Activated CD4-positive, alpha-beta T cell treated with anti-CD3 and anti-CD28 coated beads, Interleukin-2, amount 10 ng/mL, durations not matched to agents 24 days and 14 days (primary cell): Measurements from ENCODE around the gene S1PR5. TPM values are rescaled to one million over a fixed set of nuclear protein-coding genes. Genes with fewer than 3 reads are reported as not detected.

Experiments used
- DNase-seq: peaks from one replicate; pipeline ENCODE4 v3.0.0; 2022
- H3K27ac Mint-ChIP-seq: one replicate; pipeline ENCODE4 v1.8.0; 2022; ENCODE audit warnings: mild to moderate bottlenecking, mixed read lengths
- H3K27me3 Mint-ChIP-seq: one replicate; pipeline ENCODE4 v1.8.0; 2022; ENCODE audit warnings: mixed read lengths
- H3K36me3 Mint-ChIP-seq: one replicate; pipeline ENCODE4 v1.8.0; 2022; ENCODE audit warnings: low read depth, mild to moderate bottlenecking, mixed read lengths
- H3K4me1 Mint-ChIP-seq: one replicate; pipeline ENCODE4 v1.8.0; 2021; ENCODE audit warnings: mixed read lengths
- H3K4me3 Mint-ChIP-seq: one replicate; pipeline ENCODE4 v1.8.0; 2022; ENCODE audit warnings: mild to moderate bottlenecking, moderate library complexity, mixed read lengths
- H3K9me3 Mint-ChIP-seq: one replicate; pipeline ENCODE4 v1.8.0; 2021; ENCODE audit warnings: mixed read lengths
- intact Hi-C: fragments of 100-400 bp; cut with micrococcal nuclease; formaldehyde crosslinking; loops from one replicate; pipeline ENCODE4 v1.15.1; 2023
- total RNA-seq: library from RNA; stranded (reverse); gene quantifications from 2 replicates; pipeline ENCODE4 v1.2.3, GENCODE V29; 2022

The S1PR5 gene
- total RNA-seq: not detected in 2 replicates

- peak within 1 kb of the TSS; percentile 75 for H3K4me3 Mint-ChIP-seq
- intact Hi-C loops: no loop called here
- peak; percentile 77 for DNase-seq
- H3K9me3 Mint-ChIP-seq: no peaks in the 10 kb centered on the region
- no peak within 1 kb of the TSS for H3K27ac Mint-ChIP-seq
- H3K27me3 Mint-ChIP-seq: peaks cover 64% of the 10 kb centered on the region
- H3K4me1 Mint-ChIP-seq: peaks cover 25% of the 10 kb centered on the region
- peaks cover 2% of the 10 kb centered on the region for H3K36me3 Mint-ChIP-seq
These were observed at the start of gene S1PR5 for GRCh38 chr19:10517361-10517759. Gene S1PR5 (minus strand): TSS chr19:10517447. CDS start chr19:10515011, 2,436 bp downstream.

- Mint-ChIP-seq H3K36me3 (peaks cover 39% of the 10 kb centered on the region), H3K27me3 (peaks cover 3% of the 10 kb centered on the region), H3K9me3 (no peaks in the 10 kb centered on the region), H3K4me1 (peaks cover 43% of the 10 kb centered on the region), H3K4me3 (peak overlapping the region; percentile 99), H3K27ac (peak overlapping the region; percentile 96)
- peak; percentile 91 for DNase-seq
- intact Hi-C loops: loop anchor here (1.0 to 10.0 kb wide), 12 partner anchors 14 to 462 kb away; partner anchors contain the start of genes ANGPTL6, CARM1, CDC37 and ICAM1
These were observed 49.6 kb upstream of the S1PR5 start for GRCh38 chr19:10566658-10567410.

- intact Hi-C loops: loop anchor here (1.0 to 10.0 kb wide), 12 partner anchors 14 to 462 kb away; partner anchors contain the start of genes ANGPTL6, CARM1, CDC37 and ICAM1
- H3K4me1 Mint-ChIP-seq: peaks cover 47% of the 10 kb centered on the region
- no peaks in the 10 kb centered on the region for H3K9me3 Mint-ChIP-seq
- DNase-seq: no peak
- peak overlapping the region; percentile 96 for H3K27ac Mint-ChIP-seq
- peaks cover 3% of the 10 kb centered on the region for H3K27me3 Mint-ChIP-seq
- H3K36me3 Mint-ChIP-seq: peaks cover 43% of the 10 kb centered on the region
- peak overlapping the region; percentile 99 for H3K4me3 Mint-ChIP-seq
These were observed 49.1 kb upstream of the S1PR5 start for GRCh38 chr19:10566408-10566657.

GRCh38 chr19:10565567-10566407 lies 48.5 kb upstream of the S1PR5 start, which contains the start of gene KRI1:
Gene KRI1 (minus strand): TSS chr19:10566010. CDS start chr19:10565999, 11 bp downstream.
- Mint-ChIP-seq H3K4me3 (peak within 1 kb of the TSS; percentile 99), H3K36me3 (peaks cover 48% of the 10 kb centered on the region), H3K4me1 (peaks cover 47% of the 10 kb centered on the region), H3K27ac (peak within 1 kb of the TSS; percentile 96), H3K9me3 (no peaks in the 10 kb centered on the region), H3K27me3 (peaks cover 3% of the 10 kb centered on the region)
- peak; percentile 100 for DNase-seq
- intact Hi-C loops: loop anchor here (1.0 to 10.0 kb wide), 12 partner anchors 13 to 461 kb away; partner anchors contain the start of genes ANGPTL6, CARM1, CDC37 and ICAM1

GRCh38 chr19:10565028-10565566 lies 47.9 kb upstream of the S1PR5 start:
- peak; percentile 85 for DNase-seq
- H3K4me3 Mint-ChIP-seq: peak overlapping the region; percentile 99
- H3K4me1 Mint-ChIP-seq: peaks cover 45% of the 10 kb centered on the region
- intact Hi-C loops: loop anchor here (5.0 to 10.0 kb wide), 8 partner anchors 58 to 460 kb away; partner anchors contain the start of genes ANGPTL6, CARM1, CDC37 and ICAM1
- peaks cover 3% of the 10 kb centered on the region for H3K27me3 Mint-ChIP-seq
- H3K27ac Mint-ChIP-seq: peak overlapping the region; percentile 96
- H3K9me3 Mint-ChIP-seq: no peaks in the 10 kb centered on the region
- peaks cover 53% of the 10 kb centered on the region for H3K36me3 Mint-ChIP-seq

GRCh38 chr19:10562609-10563008 lies 45.4 kb upstream of the S1PR5 start:
- DNase-seq: no peak
- no peak overlapping the region for H3K4me3 Mint-ChIP-seq

GRCh38 chr19:10560154-10560553 lies 42.9 kb upstream of the S1PR5 start:
- peaks cover 26% of the 10 kb centered on the region for H3K4me1 Mint-ChIP-seq
- intact Hi-C loops: loop anchor here (10.0 kb wide), 2 partner anchors 315 to 455 kb away; partner anchors contain the start of genes ANGPTL6, CARM1 and PPAN
- H3K27ac Mint-ChIP-seq: no peak overlapping the region
- no peaks in the 10 kb centered on the region for H3K9me3 Mint-ChIP-seq
- DNase-seq: no peak
- no peak overlapping the region for H3K4me3 Mint-ChIP-seq
- peaks cover 55% of the 10 kb centered on the region for H3K36me3 Mint-ChIP-seq
- H3K27me3 Mint-ChIP-seq: no peaks in the 10 kb centered on the region

More at GRCh38 chr19:10562609-10563008, 45.4 kb upstream of the S1PR5 start:
- intact Hi-C loops: loop anchor here (10.0 kb wide), 2 partner anchors 312 to 458 kb away; partner anchors contain the start of genes ANGPTL6, CARM1 and PPAN
- H3K4me1 Mint-ChIP-seq: peaks cover 33% of the 10 kb centered on the region
- no peak overlapping the region for H3K27ac Mint-ChIP-seq
- no peaks in the 10 kb centered on the region for H3K9me3 Mint-ChIP-seq
- peaks cover 3% of the 10 kb centered on the region for H3K27me3 Mint-ChIP-seq
- H3K36me3 Mint-ChIP-seq: peaks cover 63% of the 10 kb centered on the region

- Mint-ChIP-seq H3K27ac (no peak overlapping the region), H3K27me3 (no peaks in the 10 kb centered on the region), H3K36me3 (peaks cover 60% of the 10 kb centered on the region), H3K9me3 (no peaks in the 10 kb centered on the region), H3K4me1 (peaks cover 40% of the 10 kb centered on the region), H3K4me3 (no peak overlapping the region)
- intact Hi-C loops: no loop called here
- no peak for DNase-seq
These were observed 40.5 kb upstream of the S1PR5 start for GRCh38 chr19:10557603-10558197.

GRCh38 chr19:10555610-10555973 lies 38.3 kb upstream of the S1PR5 start:
- DNase-seq: no peak
- Mint-ChIP-seq H3K36me3 (peaks cover 59% of the 10 kb centered on the region), H3K9me3 (no peaks in the 10 kb centered on the region), H3K4me1 (peaks cover 41% of the 10 kb centered on the region), H3K4me3 (no peak overlapping the region), H3K27me3 (no peaks in the 10 kb centered on the region), H3K27ac (peak overlapping the region; percentile 75)
- intact Hi-C loops: no loop called here

GRCh38 chr19:10554760-10555609 lies 37.7 kb upstream of the S1PR5 start:
- peak; percentile 61 for DNase-seq
- H3K36me3 Mint-ChIP-seq: peaks cover 58% of the 10 kb centered on the region
- peaks cover 45% of the 10 kb centered on the region for H3K4me1 Mint-ChIP-seq
- H3K4me3 Mint-ChIP-seq: peak overlapping the region; percentile 76
- no peaks in the 10 kb centered on the region for H3K9me3 Mint-ChIP-seq
- H3K27me3 Mint-ChIP-seq: no peaks in the 10 kb centered on the region
- intact Hi-C loops: loop anchor here (5.0 kb wide), 1 partner anchor 43 kb away; no protein-coding TSS in a partner anchor
- H3K27ac Mint-ChIP-seq: peak overlapping the region; percentile 95

GRCh38 chr19:10553943-10554381 lies 36.7 kb upstream of the S1PR5 start:
- DNase-seq: peak; percentile 91
- intact Hi-C loops: loop anchor here (2.0 to 5.0 kb wide), 2 partner anchors 13 to 42 kb away; partner anchors contain the start of gene KRI1
- H3K4me1 Mint-ChIP-seq: peaks cover 43% of the 10 kb centered on the region
- H3K9me3 Mint-ChIP-seq: no peaks in the 10 kb centered on the region
- no peaks in the 10 kb centered on the region for H3K27me3 Mint-ChIP-seq
- peaks cover 59% of the 10 kb centered on the region for H3K36me3 Mint-ChIP-seq
- peak overlapping the region; percentile 76 for H3K4me3 Mint-ChIP-seq
- H3K27ac Mint-ChIP-seq: peak overlapping the region; percentile 95

GRCh38 chr19:10553087-10553667 lies 35.9 kb upstream of the S1PR5 start:
- Mint-ChIP-seq H3K27ac (peak overlapping the region; percentile 95), H3K9me3 (no peaks in the 10 kb centered on the region), H3K4me1 (peaks cover 43% of the 10 kb centered on the region), H3K4me3 (peak overlapping the region; percentile 76), H3K27me3 (no peaks in the 10 kb centered on the region), H3K36me3 (peaks cover 59% of the 10 kb centered on the region)
- DNase-seq: no peak
- intact Hi-C loops: loop anchor here (2.0 to 5.0 kb wide), 2 partner anchors 14 to 41 kb away; partner anchors contain the start of gene KRI1
